Fibroblast of skin of left quadriceps (primary cell): ENCODE results near the gene COL28A1.
"Not testable (repeated sequence)": the region's sequence is repeated elsewhere in the genome, so short reads cannot be mapped to it uniquely, and the experiment has no call there.

Experiments
- DNase-seq, 2 experiments: peaks; one replicate each; pipeline ENCODE4 v3.0.0-alpha.2; 2013; ENCODE audit warnings: low read depth in 2 of 2

COL28A1 gene

DNA sequence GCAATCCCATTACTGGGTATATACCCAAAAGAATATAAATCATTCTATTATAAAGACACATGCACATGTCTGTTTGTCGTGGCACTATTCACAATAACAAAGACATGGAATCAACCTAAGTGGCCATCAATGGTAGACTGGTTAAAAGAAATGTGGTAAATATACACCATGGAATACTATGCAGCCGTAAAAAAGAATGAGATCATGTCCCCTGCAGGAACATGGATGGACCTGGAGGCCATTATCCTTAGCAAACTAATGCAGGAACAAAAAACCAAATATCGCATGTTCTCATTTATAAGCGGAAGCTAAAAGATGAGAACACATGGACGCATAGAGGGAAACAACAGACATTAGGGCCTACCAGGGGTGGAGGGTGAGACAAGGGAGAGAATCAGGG is 25.9 kb upstream of the COL28A1 start:
- DNase-seq = not testable (repeated sequence)

DNA sequence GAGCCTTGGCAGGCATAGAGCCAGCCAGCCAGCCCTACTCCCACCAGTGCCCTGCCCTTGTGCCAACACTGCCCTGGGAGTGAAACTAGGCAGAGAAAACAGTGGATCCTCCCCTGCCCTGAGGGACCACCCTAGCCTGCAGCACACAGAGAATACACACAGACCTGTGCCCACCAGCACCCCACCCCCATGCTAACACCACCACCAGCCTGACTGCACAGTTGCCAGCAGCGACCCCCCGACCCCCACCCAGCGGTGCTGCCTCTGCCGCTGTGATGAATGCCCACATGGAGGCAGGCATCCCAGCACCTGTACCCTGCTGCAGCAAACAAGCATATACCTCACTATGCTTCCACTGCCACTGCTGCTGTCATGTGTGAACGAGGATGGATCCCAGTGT is 21.6 kb upstream of the COL28A1 start:
- no peak for DNase-seq

DNA sequence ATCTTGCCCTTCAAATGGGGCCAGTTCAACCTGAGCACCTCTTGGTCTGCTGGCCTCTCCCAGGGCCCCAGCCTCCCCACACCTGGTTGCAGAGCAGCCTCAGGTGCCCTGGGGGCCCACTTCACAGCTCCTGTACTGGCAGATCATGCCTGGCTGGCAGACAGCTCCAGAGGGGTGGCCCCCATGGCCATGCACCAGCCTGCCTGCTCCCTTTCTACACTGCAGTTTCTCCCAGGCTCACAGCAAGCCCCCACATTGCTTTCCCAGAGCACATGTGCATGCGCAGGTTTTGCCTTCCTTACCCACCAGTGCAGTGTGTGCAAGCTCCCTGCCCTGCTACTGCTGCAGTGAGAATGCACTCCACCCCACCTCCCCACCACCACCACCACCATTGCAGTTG is 21.2 kb upstream of the COL28A1 start:
- no peak for DNase-seq

DNA sequence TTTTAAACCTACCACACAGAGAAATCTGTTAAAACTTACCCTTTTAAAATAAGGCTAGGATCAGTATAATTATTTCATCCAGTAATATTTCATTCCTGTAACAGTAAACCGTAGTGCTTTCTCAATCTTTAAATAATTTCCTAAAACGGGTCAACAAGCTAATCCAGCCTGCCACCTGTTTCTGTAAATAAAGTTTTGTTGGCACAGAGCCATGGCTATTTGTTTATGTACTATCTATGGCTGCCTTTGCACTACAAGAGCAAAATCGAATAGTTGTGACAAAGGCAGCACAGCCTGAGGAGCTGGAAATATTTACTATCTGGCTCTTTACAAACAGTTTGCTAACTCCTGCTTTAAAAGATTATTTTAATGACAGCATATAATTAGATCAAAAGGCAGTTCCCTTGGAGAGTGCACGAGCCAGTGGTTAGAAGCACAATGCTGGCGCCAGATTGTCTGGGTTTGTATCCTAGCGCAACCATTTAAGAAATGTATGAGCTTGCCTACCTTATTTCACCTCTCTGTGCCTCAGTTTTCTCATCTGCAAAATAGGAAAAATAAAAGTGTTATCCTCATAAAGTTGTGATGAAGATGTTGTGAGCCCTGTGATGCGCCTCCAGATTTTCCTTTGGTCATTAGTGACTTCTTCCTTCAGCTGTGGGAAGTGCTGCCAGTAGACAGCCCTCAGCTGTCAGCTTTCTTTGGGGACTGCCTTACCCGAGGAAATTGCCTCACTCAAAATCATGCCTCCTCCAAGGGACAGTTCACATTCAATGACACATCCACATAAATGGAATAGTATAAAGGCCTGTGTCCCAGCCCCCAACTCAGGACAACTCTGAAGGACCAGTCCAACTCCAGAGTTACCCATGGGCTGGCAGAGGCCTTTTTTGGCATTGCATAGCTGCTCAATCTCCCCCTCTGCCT is 19.2 kb upstream of the COL28A1 start:
- no peak for DNase-seq

DNA sequence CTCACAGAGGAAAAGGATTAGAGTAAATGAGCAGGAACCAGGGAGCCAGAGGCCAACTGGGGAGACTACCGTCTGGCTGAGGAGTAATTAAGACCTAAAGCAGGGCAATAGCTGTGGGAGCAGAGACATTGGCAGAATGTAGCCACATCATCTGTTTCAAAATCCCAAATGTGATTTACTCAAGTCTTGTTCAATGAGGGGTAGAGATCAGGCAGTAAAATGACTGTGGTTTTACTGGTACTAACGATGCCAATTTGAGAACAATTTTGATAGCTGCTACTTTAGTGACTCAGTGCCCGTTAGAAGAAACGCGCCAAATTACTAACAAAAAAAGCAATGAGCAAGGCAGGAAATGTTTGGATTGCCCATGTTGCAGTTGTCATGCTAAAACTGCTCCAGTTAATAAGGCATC is 18.4 kb upstream of the COL28A1 start:
- peak; percentile 70 to 71 for DNase-seq

DNA sequence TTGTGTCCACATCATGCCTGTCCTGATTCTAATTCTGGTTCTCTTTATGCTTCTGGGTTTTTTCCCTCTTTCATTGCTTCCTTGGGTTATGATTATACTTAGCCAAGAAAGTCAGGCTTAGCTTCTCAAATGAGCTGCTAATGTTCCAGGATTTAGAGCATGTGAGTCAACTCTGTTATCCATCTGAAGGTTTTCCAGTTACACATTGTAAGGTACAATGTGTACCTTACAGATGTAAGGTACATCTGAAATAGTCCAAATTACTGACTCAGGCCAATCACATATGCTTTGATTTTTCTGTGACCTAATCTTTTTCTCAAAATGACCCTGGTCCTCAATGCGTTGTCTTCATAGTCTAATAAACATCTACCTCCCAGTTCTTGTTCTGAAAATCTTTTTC is 17.7 kb upstream of the COL28A1 start:
- DNase-seq = no peak

DNA sequence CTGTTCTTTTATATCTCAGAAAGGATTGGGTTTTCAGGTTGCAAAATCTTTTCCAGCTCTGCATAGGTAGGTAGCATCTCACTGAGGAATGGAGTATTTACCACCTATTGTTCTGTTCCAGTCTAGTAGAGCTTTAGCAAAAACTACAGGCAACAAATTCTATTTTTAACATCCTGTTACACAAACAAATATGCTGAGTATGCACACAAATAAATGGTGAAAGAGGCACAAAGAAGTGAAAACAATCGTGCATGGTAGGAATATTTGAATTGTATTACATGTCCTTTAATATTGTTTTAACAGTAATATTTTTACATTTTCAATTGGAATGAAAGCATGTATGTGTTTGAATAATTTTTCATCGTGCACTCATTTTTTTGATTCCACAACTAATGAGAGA is 16.5 kb upstream of the COL28A1 start:
- no peak for DNase-seq

DNA sequence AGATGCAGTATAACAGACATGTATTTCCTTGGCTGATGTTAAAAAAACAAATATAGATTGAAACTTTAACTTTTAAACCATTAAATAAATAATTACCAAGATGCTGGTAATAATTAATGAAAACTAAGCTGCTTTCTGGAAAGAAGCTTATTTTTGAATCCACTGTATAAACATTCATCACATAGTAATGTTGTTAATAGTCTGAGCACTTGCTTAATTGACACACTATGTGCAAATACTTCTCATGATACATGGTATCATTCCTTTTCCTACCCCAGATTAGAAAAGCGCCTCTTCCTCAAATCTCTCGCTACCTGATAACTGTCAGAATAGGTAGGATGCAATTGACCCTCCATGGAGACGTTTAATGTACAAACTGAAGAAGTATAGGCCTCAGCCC is 15.0 kb upstream of the COL28A1 start:
- no peak for DNase-seq

DNA sequence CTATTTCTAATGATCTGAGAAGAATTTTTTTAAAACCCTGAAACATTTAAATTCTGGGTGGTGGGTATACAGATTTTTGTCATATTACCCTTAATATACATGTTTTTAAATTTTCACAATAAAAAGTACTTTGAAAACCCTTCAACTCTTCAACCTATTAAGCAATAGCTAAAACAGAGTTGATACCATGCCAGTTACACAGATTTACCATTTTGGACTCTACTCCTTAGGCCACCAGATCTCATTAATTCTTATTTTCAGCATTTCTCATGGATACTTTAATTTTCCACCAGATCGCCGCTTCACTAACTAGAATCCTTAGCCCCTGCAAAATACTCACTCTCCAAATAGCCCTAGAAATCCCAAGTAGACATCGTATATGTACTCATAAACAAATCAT is 12.7 kb upstream of the COL28A1 start:
- DNase-seq = no peak

DNA sequence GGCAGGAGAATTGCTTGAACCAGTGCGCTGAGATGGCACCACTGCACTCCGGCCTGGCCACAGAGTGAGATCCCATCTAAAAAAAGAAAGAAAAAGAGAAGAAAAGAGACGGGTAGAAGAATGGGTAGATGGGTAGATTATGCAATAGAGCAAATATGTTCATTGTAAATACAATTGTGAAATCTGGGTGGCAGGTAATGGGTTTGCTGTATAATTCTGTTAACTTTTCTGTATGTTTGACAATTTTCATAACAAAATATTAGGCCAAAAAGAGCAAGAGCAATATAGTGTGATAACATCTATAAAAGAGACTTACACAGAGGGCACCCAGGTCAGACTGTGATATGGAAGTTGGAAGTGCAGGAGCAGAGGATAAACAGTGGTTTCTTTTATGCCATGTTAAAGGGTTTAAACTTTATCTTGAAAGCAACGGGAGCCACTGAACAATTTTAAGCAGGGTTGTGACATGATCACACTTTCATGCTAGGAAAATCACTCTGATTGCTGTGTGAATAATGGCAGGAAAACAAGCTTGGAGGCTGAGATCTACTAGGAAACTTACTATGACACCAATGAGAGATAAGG is 6.7 kb upstream of the COL28A1 start:
- DNase-seq = no peak

DNA sequence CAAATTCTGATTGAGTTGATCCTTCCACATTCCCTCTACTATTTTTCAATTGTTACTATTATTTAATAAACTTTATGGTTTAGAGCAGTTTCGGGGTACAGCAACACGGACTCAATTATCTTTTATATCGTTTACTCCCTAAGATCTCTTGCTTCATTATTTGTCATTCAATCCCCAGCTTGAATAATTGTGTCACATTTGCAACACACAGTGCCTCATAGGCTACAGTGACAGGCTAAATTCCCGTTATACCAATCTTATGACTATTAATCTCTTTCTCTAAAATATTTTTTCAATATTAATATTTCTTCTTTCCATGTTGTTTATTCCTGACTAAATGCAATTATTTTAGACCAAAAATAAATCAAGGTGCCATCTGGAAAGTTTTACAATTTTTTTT is 4.0 kb upstream of the COL28A1 start:
- DNase-seq = no peak

DNA sequence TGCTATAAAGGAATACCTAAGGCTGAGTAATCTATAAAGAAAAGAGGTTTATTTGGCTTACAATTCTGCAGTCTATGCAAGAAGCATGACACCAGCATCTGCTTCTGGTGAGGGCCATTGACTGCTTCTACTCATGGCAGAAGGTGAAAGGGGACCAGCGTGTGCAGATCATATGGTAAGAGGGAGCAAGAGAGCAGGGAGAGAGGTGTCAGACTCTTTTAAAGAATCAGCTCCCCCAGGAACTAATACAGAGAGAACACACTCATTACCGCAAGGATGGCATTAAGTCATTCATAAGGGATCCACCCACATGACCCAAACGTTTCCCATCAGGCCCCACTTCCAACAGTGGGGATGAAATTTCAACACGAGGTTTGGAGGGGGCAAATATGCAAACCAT is 3.5 kb upstream of the COL28A1 start:
- DNase-seq = no peak

DNA sequence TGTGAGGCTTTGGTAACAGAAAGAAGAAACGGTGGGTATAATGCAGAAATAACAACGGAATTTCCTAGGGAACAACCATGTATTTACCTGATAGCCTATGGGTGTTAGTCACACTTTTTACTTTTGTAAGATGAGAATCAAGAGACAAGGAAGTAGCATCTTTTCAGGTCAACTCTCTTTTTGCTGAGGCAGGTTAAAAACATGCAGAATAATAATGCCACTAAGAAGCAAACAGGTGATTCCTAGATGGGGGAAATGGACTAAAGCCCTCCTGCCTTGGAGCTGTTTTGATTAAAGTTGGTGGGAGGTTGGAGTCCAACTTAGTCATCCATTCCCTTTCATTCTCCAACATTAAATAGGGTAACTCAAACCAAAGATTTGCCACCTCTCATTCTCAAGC is 2.0 kb upstream of the COL28A1 start:
- DNase-seq = no peak

DNA sequence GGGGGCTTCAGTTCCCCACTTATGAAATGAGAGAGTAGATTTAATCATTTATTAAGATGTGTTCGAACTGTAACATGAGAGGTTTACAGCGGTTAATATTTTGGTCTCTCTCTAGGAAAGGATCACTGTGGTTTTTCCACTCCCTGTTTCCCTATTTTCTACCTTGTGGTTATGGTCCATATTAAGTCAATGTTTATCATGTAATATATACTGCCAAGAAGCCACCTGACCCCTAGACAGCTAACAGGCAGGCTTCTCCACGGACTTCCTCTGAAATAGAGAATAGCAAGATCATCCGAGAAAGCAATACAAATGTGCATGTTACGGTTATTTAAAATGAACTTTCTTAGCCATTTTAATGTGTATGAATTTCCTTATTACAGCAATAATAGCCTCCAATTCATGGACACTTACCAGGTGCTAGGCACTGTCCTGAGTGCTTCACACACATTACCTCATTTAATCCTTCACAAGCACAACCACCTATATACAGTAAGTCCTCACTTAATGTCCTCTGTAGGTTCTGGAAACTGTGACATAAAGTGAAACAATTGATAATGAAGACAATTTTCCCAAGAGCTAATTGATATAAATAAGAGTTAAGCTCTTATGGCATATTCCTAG is 835 bp upstream of the COL28A1 start:
- no peak for DNase-seq

DNA sequence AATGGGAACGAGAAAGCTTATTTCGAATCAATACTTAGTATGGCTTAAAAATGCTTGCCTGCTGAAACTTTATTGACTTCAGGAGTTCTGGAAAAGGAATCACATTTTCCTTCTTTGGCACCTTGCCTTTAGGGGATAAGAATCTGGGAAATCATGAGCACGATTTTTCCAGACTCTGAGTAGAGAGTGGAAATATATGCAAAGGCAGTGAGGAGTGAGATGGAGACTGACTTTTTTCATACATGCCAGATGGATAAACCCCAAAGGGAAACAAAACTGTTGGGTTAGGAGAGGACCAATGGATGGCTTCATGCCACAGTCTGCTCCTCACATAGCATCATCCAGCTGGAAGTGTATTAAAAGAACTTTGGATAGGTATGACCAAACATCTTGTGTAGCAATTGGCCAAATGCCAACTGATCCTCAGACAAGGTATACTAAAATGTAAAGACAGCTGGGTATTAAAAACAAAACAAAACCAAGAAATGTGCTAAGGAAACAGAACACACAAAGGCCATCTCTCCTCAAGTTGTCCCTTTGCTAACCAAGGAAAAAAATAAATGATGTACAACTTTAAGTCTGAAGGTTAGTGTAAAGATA is 1.7 kb downstream of the COL28A1 start:
- no peak for DNase-seq

DNA sequence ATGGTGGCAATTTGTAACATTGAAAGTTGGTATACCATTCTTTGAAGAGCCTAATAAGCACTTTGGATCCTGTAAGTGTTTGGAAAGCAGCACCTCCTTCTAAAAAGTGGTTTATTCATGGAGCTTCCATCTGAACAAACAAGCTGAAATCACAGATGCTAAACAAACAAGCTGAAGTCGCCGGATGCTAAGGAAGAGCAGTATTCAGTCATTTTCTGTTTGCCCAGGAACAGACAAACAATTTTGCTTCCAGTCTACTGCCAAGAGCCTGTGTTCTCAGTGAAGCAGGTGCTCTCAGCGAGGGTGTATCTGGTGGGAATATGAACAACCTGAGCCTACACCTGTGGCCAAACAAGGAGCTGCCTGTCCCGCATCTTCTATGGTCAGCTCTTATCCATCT is 6.3 kb downstream of the COL28A1 start:
- no peak for DNase-seq

DNA sequence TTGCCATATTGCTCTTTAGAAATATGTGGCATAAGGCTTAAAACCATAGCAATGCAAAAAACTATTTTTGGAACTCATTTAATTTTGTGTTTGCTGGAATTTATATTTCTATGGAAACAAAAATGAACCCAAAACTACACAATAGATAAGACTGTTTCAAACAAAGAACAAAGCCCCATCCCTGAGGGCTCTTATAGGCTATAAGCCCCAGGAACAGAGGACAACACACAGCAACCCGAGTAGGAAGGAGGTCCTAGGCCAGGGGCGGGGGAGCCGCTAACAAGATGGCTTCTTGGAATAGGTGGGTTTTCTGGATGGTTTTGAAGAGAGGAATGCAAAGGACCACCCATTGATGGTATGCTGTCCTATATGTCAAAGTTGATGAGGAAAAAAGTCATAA is 8.6 kb downstream of the COL28A1 start:
- no peak for DNase-seq

DNA sequence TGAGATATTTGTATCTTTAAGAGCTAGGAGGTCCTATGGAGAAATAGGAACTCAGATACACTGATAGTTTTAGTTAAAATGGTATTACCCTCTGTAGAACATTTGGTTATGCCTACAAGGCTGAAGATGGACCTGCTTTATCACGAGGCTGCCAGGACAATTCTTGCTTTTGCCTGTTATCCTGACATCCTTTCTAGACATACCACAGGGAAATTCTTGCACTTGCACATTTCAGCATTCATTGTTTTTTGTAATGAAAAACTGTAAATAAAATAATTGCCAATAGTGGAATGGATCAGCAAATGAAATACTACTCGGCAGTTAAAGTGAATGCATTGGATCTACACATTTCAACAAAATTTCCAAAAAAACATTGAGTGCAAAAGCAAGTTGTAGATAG is 9.7 kb downstream of the COL28A1 start:
- no peak for DNase-seq

DNA sequence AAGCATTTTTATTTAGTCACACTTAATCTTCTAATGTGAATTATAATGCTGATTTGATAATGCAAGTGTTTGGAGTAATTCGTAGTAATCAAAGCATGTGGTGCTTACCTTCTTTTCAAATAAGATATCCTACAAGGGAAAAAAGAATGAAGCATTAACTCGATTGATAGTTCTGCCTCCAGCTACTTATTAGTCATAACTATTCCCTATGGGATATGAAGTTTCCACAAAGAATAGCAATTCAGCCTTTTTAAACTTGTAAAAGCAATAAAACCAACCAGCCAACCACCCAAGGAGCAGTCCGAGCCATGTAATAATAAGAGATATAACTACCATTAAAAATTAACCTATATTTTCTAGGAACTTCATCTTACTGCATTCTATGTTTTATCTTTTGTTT is 11.6 kb downstream of the COL28A1 start:
- no peak for DNase-seq

DNA sequence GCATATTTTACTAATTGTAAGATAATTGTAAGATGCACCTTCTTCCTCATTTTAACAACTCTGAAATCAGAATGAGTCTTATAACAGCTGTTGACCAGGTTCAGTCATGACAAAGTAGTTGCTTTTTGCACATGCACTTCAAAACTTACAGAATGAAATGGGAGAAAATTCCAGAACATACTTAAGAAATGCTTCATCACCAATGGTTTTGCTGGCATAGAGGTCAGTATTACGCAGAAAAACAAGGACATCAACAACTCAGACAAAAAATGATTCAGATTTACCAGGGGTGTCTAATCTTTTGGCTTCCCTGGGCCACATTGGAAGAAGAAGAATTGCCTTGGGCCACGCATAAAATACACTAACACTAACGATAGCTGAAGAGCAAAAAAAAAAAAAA is 13.3 kb downstream of the COL28A1 start:
- DNase-seq = no peak

DNA sequence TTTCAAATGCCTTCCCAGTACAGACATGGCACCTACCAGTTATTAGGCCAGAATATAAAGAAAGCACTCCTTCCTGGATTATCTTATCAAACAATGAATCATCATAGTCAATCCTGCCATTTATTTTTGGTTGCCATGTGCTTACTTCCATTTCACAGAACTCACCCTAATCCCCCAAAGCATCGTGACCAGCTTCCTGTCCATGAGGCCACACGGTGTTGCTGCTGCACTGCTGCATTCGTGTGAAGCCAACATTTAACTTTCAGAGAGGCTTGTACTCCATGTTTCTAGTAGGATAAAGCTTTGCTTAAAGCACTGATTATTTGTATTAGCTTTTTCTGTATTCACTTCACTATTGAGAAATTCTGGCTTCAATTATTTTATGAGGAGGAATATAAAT is 14.4 kb downstream of the COL28A1 start:
- no peak for DNase-seq

DNA sequence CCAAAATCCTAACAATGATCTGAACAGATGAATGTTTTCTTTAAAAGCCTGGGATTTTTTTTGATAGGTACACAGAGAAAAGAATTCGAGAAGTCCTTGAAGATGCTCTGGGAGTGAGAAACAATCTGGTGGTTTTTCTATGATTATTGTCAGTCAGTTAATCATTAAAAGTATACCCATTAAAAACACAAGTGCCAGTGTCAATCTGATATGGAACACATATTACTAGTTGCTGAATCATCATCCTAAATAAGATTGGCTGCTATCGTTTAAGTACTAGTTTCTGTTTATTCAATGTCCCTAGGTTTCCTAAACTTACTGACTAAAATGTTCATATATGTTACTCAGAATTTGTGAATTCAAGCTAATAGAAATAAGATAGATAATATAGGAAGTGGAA is 16.1 kb downstream of the COL28A1 start:
- no peak for DNase-seq

DNA sequence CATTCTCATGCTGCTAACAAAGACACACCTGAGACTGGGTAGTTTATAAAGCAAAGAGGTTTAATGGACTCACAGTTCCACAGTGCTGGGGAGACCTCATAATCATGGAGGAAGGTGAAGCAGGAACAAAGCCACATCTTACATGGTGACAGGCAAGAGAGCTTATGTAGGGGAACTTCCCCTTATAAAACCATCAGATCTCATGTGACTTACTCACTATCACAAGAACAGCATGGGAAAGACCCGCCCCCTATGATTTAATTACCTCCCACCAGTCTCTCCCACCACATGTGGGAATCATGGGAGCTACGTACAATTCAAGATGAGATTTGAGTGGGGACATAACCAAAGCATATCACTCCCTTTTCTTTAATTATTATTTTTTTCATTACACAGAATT is 16.6 kb downstream of the COL28A1 start:
- DNase-seq = no peak
